Fibroblast of mammary gland (primary cell): ENCODE results near the gene RFX3.

ENCODE experiments used
- DNase-seq: peaks from one replicate; pipeline ENCODE4 v3.0.0-alpha.2; 2010; ENCODE audit warnings: low read depth
- H3K4me3 ChIP-seq: 2 replicates; pipeline ENCODE4 v1.5.1; 2011; ENCODE audit warnings: low read depth, mild to moderate bottlenecking, low read length, moderate library complexity; ENCODE audit not compliant: control insufficient read depth
- TF ChIP-seq, protein P1 (sequence below): conservative IDR thresholded peaks from 2 replicates; pipeline ENCODE4 v1.5.1; 2011; ENCODE audit warnings: low read depth, low read length, inconsistent platforms; ENCODE audit not compliant: control insufficient read depth, insufficient read depth

RFX3 gene

DNA sequence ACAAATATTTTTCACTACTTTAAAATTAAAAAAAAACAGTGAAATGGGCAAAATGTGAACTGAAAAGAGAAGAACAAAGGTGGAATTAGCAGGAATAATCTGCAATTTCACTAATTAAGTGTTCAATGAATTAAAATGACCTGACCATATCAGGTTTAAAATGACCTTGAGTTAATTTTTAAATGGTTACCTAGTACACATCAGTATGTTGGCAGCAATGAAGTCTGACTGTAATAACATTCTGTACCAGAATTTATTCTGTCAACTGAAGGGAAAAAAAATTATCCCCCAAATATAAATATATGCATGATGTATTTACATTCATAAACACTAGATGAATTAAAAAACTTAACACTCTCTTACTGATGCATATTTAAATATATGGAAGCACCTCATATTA is 165.6 kb downstream of the RFX3 start:
- DNase-seq = no peak
- TF ChIP-seq, protein P1, sequence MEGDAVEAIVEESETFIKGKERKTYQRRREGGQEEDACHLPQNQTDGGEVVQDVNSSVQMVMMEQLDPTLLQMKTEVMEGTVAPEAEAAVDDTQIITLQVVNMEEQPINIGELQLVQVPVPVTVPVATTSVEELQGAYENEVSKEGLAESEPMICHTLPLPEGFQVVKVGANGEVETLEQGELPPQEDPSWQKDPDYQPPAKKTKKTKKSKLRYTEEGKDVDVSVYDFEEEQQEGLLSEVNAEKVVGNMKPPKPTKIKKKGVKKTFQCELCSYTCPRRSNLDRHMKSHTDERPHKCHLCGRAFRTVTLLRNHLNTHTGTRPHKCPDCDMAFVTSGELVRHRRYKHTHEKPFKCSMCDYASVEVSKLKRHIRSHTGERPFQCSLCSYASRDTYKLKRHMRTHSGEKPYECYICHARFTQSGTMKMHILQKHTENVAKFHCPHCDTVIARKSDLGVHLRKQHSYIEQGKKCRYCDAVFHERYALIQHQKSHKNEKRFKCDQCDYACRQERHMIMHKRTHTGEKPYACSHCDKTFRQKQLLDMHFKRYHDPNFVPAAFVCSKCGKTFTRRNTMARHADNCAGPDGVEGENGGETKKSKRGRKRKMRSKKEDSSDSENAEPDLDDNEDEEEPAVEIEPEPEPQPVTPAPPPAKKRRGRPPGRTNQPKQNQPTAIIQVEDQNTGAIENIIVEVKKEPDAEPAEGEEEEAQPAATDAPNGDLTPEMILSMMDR = no peak
- H3K4me3 ChIP-seq = no peak overlapping the region

DNA sequence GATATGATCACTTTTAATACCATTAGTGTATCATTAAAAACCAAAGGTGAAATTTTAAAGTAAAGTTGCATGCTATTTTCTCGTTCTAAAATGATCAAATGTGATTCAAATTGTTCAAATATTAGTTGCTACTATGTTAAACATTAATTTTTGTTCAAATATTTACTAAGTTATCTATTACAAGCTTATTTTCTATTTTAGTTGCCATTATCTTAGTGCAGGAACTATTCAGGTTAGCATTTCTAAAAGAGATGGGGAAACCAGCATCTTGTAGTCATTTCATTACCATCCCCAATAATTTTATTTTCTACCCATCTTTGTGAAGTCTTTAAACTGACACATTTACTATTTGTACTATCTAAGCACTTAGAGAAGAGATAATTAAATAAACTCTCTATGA is 166.0 kb downstream of the RFX3 start:
- DNase-seq = no peak
- TF ChIP-seq, protein P1 = no peak
- H3K4me3 ChIP-seq = no peak overlapping the region

DNA sequence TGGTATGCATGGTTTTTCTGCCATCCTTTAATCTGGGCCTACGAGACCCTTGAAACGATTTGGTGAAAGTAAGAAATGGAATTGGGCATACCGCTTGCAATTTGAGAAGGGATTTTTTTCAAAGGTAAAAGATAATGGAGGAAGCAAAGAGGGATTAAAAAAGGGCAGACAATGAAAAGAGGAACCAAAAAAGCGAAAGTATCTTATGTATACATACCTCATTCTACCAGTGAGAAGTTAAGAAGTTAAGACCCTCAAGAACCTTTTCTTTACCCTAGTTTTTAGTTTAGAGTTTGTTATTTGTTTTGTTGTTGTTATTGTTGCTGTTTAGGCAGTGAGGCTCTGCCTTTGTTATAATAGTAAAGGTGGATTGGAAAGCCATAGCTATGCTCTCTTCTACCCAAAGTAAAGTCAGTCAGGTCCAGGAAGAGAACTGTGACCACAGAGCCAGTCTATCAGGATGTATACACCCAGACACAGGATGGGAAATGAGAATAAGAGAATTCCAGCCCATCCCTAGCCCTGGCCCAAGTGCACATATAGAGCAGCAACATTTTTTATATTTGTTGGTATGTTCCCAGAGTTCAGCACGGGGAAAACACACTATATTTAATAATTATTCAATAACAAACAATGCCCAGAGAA is 166.6 kb downstream of the RFX3 start:
- DNase-seq = no peak
- TF ChIP-seq, protein P1 = no peak
- H3K4me3 ChIP-seq = no peak overlapping the region

GRCh38 chr9:3348169-3348568 is 177.6 kb downstream of the RFX3 start:
- no peak overlapping the region for H3K4me3 ChIP-seq
- no peak for DNase-seq
- TF ChIP-seq, protein P1 = no peak

DNA sequence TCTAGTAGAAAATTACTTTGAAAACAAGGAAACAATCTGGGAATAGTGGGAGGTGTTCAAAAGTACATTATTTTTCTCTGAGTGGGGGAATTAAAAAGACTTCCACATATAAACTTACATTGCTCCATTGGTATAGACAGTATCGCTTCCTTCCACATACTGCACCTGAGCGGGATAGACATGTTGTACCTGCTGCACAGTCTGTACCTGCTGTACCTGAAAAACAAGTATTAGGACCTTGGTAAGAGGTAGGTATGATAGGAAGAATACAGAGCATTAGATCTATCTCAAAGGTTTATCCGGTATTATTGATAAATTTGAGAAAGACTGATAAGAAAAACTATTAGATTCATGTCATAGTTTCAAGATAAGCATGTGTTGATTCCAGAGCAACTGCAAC is 179.3 kb downstream of the RFX3 start:
- TF ChIP-seq, protein P1 = no peak
- DNase-seq = no peak
- H3K4me3 ChIP-seq = no peak overlapping the region

- peak; percentile 23 for DNase-seq
- no peak overlapping the region for H3K4me3 ChIP-seq
- TF ChIP-seq, protein P1 = no peak
Observed at GRCh38 chr9:3343671-3344070, 182.1 kb downstream of the RFX3 start.
